ENCODE results near the gene CUL9.

GRCh38 chr6:43239054-43239453, 57.1 kb downstream of the CUL9 start:
- TF ChIP-seq CTCF (IDR thresholded peaks at IDR 0.05; ENCODE audit: low read length), result no peak
- no peak for TF ChIP-seq EZH2 (IDR thresholded peaks at IDR 0.05; ENCODE audit: borderline replicate concordance, low read length)
